ENCODE measurements around the gene ABHD17A.

- no peak for TF ChIP-seq PATZ1 (CRISPR knock-in tag; IDR thresholded peaks at IDR 0.05; ENCODE audit: borderline replicate concordance)
- TF ChIP-seq, protein P1, sequence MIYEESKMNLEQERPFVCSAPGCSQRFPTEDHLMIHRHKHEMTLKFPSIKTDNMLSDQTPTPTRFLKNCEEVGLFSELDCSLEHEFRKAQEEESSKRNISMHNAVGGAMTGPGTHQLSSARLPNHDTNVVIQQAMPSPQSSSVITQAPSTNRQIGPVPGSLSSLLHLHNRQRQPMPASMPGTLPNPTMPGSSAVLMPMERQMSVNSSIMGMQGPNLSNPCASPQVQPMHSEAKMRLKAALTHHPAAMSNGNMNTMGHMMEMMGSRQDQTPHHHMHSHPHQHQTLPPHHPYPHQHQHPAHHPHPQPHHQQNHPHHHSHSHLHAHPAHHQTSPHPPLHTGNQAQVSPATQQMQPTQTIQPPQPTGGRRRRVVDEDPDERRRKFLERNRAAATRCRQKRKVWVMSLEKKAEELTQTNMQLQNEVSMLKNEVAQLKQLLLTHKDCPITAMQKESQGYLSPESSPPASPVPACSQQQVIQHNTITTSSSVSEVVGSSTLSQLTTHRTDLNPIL (CRISPR knock-in tag; IDR thresholded peaks at IDR 0.05; ENCODE audit: low read depth), result no peak
- no peak for TF ChIP-seq OSR1 (CRISPR knock-in tag; IDR thresholded peaks at IDR 0.05)
- no peak for TF ChIP-seq GLIS3 (CRISPR knock-in tag; IDR thresholded peaks at IDR 0.05)
- no peak for TF ChIP-seq RARB (CRISPR knock-in tag; IDR thresholded peaks at IDR 0.05)
- TF ChIP-seq, protein P2, sequence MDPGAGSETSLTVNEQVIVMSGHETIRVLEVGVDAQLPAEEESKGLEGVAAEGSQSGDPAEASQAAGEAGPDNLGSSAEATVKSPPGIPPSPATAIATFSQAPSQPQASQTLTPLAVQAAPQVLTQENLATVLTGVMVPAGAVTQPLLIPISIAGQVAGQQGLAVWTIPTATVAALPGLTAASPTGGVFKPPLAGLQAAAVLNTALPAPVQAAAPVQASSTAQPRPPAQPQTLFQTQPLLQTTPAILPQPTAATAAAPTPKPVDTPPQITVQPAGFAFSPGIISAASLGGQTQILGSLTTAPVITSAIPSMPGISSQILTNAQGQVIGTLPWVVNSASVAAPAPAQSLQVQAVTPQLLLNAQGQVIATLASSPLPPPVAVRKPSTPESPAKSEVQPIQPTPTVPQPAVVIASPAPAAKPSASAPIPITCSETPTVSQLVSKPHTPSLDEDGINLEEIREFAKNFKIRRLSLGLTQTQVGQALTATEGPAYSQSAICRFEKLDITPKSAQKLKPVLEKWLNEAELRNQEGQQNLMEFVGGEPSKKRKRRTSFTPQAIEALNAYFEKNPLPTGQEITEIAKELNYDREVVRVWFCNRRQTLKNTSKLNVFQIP (CRISPR knock-in tag; IDR thresholded peaks at IDR 0.05; ENCODE audit: borderline replicate concordance, low read depth), result no peak
- no peak for TF ChIP-seq ISL1 (CRISPR knock-in tag; IDR thresholded peaks at IDR 0.05)
- no peak for TF ChIP-seq ZFP3 (CRISPR knock-in tag; IDR thresholded peaks at IDR 0.05)
- TF ChIP-seq ZNF565 (CRISPR knock-in tag; conservative IDR thresholded peaks at IDR 0.05; ENCODE audit: low read depth), result no peak
- TF ChIP-seq TCF4 (CRISPR knock-in tag; IDR thresholded peaks at IDR 0.05; ENCODE audit: borderline replicate concordance), result no peak
- no peak for TF ChIP-seq SNAI2 (CRISPR knock-in tag; IDR thresholded peaks at IDR 0.05)
- TF ChIP-seq, protein P3, sequence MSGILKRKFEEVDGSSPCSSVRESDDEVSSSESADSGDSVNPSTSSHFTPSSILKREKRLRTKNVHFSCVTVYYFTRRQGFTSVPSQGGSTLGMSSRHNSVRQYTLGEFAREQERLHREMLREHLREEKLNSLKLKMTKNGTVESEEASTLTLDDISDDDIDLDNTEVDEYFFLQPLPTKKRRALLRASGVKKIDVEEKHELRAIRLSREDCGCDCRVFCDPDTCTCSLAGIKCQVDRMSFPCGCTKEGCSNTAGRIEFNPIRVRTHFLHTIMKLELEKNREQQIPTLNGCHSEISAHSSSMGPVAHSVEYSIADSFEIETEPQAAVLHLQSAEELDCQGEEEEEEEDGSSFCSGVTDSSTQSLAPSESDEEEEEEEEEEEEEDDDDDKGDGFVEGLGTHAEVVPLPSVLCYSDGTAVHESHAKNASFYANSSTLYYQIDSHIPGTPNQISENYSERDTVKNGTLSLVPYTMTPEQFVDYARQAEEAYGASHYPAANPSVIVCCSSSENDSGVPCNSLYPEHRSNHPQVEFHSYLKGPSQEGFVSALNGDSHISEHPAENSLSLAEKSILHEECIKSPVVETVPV (CRISPR knock-in tag; IDR thresholded peaks at IDR 0.05), result no peak
- TF ChIP-seq BACH2 (CRISPR knock-in tag; IDR thresholded peaks at IDR 0.05; ENCODE audit: borderline replicate concordance), result no peak
- TF ChIP-seq, protein P4, sequence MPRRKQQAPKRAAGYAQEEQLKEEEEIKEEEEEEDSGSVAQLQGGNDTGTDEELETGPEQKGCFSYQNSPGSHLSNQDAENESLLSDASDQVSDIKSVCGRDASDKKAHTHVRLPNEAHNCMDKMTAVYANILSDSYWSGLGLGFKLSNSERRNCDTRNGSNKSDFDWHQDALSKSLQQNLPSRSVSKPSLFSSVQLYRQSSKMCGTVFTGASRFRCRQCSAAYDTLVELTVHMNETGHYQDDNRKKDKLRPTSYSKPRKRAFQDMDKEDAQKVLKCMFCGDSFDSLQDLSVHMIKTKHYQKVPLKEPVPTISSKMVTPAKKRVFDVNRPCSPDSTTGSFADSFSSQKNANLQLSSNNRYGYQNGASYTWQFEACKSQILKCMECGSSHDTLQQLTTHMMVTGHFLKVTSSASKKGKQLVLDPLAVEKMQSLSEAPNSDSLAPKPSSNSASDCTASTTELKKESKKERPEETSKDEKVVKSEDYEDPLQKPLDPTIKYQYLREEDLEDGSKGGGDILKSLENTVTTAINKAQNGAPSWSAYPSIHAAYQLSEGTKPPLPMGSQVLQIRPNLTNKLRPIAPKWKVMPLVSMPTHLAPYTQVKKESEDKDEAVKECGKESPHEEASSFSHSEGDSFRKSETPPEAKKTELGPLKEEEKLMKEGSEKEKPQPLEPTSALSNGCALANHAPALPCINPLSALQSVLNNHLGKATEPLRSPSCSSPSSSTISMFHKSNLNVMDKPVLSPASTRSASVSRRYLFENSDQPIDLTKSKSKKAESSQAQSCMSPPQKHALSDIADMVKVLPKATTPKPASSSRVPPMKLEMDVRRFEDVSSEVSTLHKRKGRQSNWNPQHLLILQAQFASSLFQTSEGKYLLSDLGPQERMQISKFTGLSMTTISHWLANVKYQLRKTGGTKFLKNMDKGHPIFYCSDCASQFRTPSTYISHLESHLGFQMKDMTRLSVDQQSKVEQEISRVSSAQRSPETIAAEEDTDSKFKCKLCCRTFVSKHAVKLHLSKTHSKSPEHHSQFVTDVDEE (CRISPR knock-in tag; IDR thresholded peaks at IDR 0.05), result no peak
Observed at GRCh38 chr19:1921326-1921725, 36.0 kb upstream of the ABHD17A start.
